OCI-LY7 (cell line): Measurements from ENCODE around the gene SRP68.

Experiments
- CTCF ChIP-seq: fragments of 200-600 bp; sonication (generic); conservative IDR thresholded peaks from 2 replicates; pipeline ENCODE4 v1.5.1; 2014; ENCODE audit warnings: mild to moderate bottlenecking, antibody characterized with exemption, low read length, moderate library complexity, mixed read lengths
- EZH2phosphoT487 ChIP-seq: fragments of 200-600 bp; sonication (generic); IDR thresholded peaks from 2 replicates; pipeline ENCODE4 v1.6.1; 2018; ENCODE audit warnings: low read depth, borderline replicate concordance, mild to moderate bottlenecking, mixed run types, antibody characterized with exemption, low read length, moderate library complexity, mixed read lengths

DNA sequence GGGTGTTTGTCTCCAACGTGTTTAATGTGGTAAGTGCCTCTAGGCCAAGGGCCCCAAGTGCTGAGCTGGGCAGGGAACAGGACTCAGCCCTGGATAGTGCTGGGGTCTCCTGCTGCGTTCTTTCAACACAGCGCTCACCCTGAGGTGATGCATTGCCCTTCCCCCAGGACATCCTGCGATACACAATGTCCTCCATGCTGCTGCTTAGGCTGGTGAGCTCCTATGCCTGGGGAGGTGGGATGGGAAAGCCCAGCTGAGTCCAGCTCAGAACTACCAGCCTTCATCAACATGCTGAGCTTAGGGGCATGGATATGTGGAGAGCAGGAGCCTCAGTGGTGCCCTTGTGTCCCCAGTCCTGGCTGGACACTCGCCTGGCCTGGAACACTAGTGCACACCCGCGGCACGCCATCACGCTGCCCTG, 7.2 kb upstream of the SRP68 start:
- no peak for TF ChIP-seq CTCF
- no peak for TF ChIP-seq EZH2phosphoT487
